IMR-90 (cell line): Measurements from ENCODE around the gene CENPS. TPM values are rescaled to one million over a fixed set of nuclear protein-coding genes. Genes with fewer than 3 reads are reported as not detected.
"Not testable (repeated sequence)": the region's sequence is repeated elsewhere in the genome, so short reads cannot be mapped to it uniquely, and the experiment has no call there.

Experiments used
- ATAC-seq: fragments of 200-7000 bp; cut with Tn5 transposase; 2 replicates; pipeline ENCODE4 v1.9.1; 2020; ENCODE audit warnings: low read depth, mild to moderate bottlenecking, moderate library complexity
- BruUV-seq: library from RNA; stranded (reverse); fragments of 400-500 nt; replicated peaks from 2 replicates; lab custom pipeline; 2021; lab: Mats Ljungman, UMichigan
- CTCF ChIA-PET: fragments of 300-600 bp; formaldehyde crosslinking; extraction: SDS; loops from one replicate; lab custom pipeline; 2021; ENCODE audit warnings: antibody characterized with exemption; lab: Yijun Ruan, JAX
- POLR2A ChIA-PET: fragments of 300-600 bp; sonication (Branson Sonifier 250); formaldehyde crosslinking; loops from one replicate; lab custom pipeline; 2022; ENCODE audit warnings: antibody characterized with exemption; ENCODE audit not compliant: unreplicated experiment; lab: Charles Lee
- DNase-seq: peaks from one replicate; pipeline ENCODE4 v3.0.0; 2013
- H2AFZ ChIP-seq: replicated peaks from 2 replicates; pipeline ENCODE3; 2013; ENCODE audit warnings: low read length, mild to moderate bottlenecking; ENCODE audit not compliant: poor library complexity
- H2AK5ac ChIP-seq: 2 replicates; pipeline ENCODE4 v1.6.1; 2013; ENCODE audit warnings: low read depth, low read length, inconsistent platforms
- H2AK9ac ChIP-seq: replicated peaks from 2 replicates; pipeline ENCODE3; 2013; ENCODE audit warnings: mild to moderate bottlenecking, low read depth, low read length, moderate library complexity; ENCODE audit not compliant: poor library complexity
- H2BK120ac ChIP-seq: 2 replicates; pipeline ENCODE4 v1.6.1; 2013; ENCODE audit warnings: low read depth, low read length, inconsistent platforms
- H2BK15ac ChIP-seq: 3 replicates; pipeline ENCODE4 v1.6.1; 2013; ENCODE audit warnings: low read depth, low read length, inconsistent platforms
- H2BK20ac ChIP-seq: 2 replicates; pipeline ENCODE4 v1.6.1; 2013; ENCODE audit warnings: low read depth, mild to moderate bottlenecking, inconsistent platforms, low read length, moderate library complexity
- H2BK5ac ChIP-seq: 2 replicates; pipeline ENCODE4 v1.6.1; 2013; ENCODE audit warnings: mild to moderate bottlenecking, low read depth, low read length, inconsistent platforms; ENCODE audit not compliant: poor library complexity, severe bottlenecking
- H3K14ac ChIP-seq: replicated peaks from 2 replicates; pipeline ENCODE4 v1.6.1; 2013; ENCODE audit warnings: low read depth, low read length, inconsistent platforms
- H3K18ac ChIP-seq: 2 replicates; pipeline ENCODE4 v1.6.1; 2013; ENCODE audit warnings: low read depth, low read length, control low read depth
- H3K23ac ChIP-seq: 2 replicates; pipeline ENCODE4 v1.6.1; 2013; ENCODE audit warnings: low read depth, low read length, inconsistent platforms
- H3K27ac ChIP-seq: 2 replicates; pipeline ENCODE4 v1.5.1; 2013; ENCODE audit warnings: mild to moderate bottlenecking, control low read depth, low read length; ENCODE audit not compliant: insufficient read depth
- H3K27me3 ChIP-seq: 2 replicates; pipeline ENCODE4 v1.6.1; 2013; ENCODE audit warnings: low read length; ENCODE audit not compliant: control insufficient read depth, insufficient read depth
- H3K36me3 ChIP-seq: 2 replicates; pipeline ENCODE4 v1.6.1; 2013; ENCODE audit warnings: low read length, mixed read lengths; ENCODE audit not compliant: control insufficient read depth, insufficient read depth
- H3K4ac ChIP-seq: 2 replicates; pipeline ENCODE4 v1.6.1; 2013; ENCODE audit warnings: low read depth, low read length, inconsistent platforms
- H3K4me1 ChIP-seq: 2 replicates; pipeline ENCODE4 v1.6.1; 2013; ENCODE audit warnings: low read length, mixed read lengths; ENCODE audit not compliant: control insufficient read depth, insufficient read depth
- H3K4me2 ChIP-seq: 2 replicates; pipeline ENCODE4 v1.6.1; 2013; ENCODE audit warnings: low read depth, mild to moderate bottlenecking, control low read depth, low read length, moderate library complexity
- H3K4me3 ChIP-seq: 2 replicates; pipeline ENCODE4 v1.5.1; 2013; ENCODE audit warnings: low read depth, mild to moderate bottlenecking, control low read depth, low read length, moderate library complexity; ENCODE audit not compliant: insufficient read depth
- H3K56ac ChIP-seq: 2 replicates; pipeline ENCODE4 v1.6.1; 2013; ENCODE audit warnings: low read length, inconsistent platforms; ENCODE audit not compliant: insufficient read depth; ENCODE audit errors: extremely low read depth
- H3K79me1 ChIP-seq, 2 experiments: 2 replicates each; pipeline ENCODE4 v1.6.1; 2013; ENCODE audit warnings: low read length in 2 of 2, inconsistent platforms in 1 of 2, low read depth in 1 of 2
- H3K9ac ChIP-seq: 2 replicates; pipeline ENCODE4 v1.6.1; 2013; ENCODE audit warnings: low read depth, low read length, control low read depth
- H3K9me1 ChIP-seq: 2 replicates; pipeline ENCODE4 v1.6.1; 2013; ENCODE audit warnings: low read length, inconsistent platforms; ENCODE audit not compliant: insufficient read depth
- H3K9me3 ChIP-seq: 2 replicates; pipeline ENCODE4 v1.6.1; 2013; ENCODE audit warnings: low read length; ENCODE audit not compliant: control insufficient read depth, insufficient read depth
- H4K20me1 ChIP-seq: 2 replicates; pipeline ENCODE4 v1.6.1; 2013; ENCODE audit warnings: low read length, inconsistent platforms; ENCODE audit not compliant: insufficient read depth
- H4K5ac ChIP-seq: 2 replicates; pipeline ENCODE4 v1.6.1; 2013; ENCODE audit warnings: mild to moderate bottlenecking, low read depth, low read length, control low read depth
- H4K8ac ChIP-seq, 2 experiments: 2 replicates each; pipeline ENCODE4 v1.6.1; 2013; ENCODE audit warnings: low read depth in 2 of 2, low read length in 2 of 2, control low read depth in 1 of 2, inconsistent platforms in 1 of 2
- H4K91ac ChIP-seq: 2 replicates; pipeline ENCODE4 v1.6.1; 2013; ENCODE audit warnings: low read depth, low read length, inconsistent platforms; ENCODE audit not compliant: insufficient read depth
- MAFK ChIP-seq: IDR thresholded peaks from 2 replicates; pipeline ENCODE4 v1.6.1; 2012; ENCODE audit warnings: low read depth, low read length, improper control_type of control experiment
- WGBS, 2 experiments: methylation state at CpG; one replicate each; pipeline versions ENCODE4 v1.1.5 to v1.1.7; 2013; ENCODE audit warnings: missing lambda C conversion rate in 2 of 2; ENCODE audit not compliant: insufficient read length in 1 of 2; ENCODE audit errors: extremely low coverage in 2 of 2; 5-methylcytosine and 5-hydroxymethylcytosine counted together
- dilution Hi-C: fragments of 300-500 bp; cut with HindIII; formaldehyde crosslinking; loops from one replicate; pipeline ENCODE4 v1.14.3; 2018; ENCODE audit warnings: low sequenced_read_pairs; ENCODE audit not compliant: unreplicated experiment
- in situ Hi-C: fragments of 300-500 bp; cut with MboI; formaldehyde crosslinking; loops from 3 replicates; pipeline ENCODE4 v1.14.3; 2019; ENCODE audit warnings: low sequenced_read_pairs, inconsistent platforms, mixed read lengths
- intact Hi-C: fragments of 100-400 bp; cut with micrococcal nuclease; formaldehyde crosslinking; loops from 2 replicates; pipeline ENCODE4 v1.10.0; 2022
- polyA plus RNA-seq, 3 experiments: library from polyadenylated mRNA; depleted of rRNA; stranded (reverse); fragments of >200 nt; gene quantifications; 2 replicates each; pipeline ENCODE4 v1.2.3, GENCODE V29; 2012; ENCODE audit warnings: low replicate concordance in 1 of 3
- total RNA-seq: library from RNA; depleted of rRNA; stranded (reverse); fragments of >200 nt; gene quantifications from 2 replicates; pipeline ENCODE4 v1.2.3, GENCODE V29; 2012

Gene CENPS
- total and polyA plus RNA-seq, 2 of the 4 experiments (the other 2 are of a cell fraction), result 9.9 to 12.3 TPM

GRCh38 chr1:10473145-10473765, 43.0 kb downstream of the CENPS start:
- 0 out of 2 replicates have a peak overlapping the region, but pooled peaks have one; percentile 44 for H4K5ac ChIP-seq
- H3K4me2 ChIP-seq, result no peak overlapping the region
- ATAC-seq (no peak), DNase-seq (no peak)
- no peak overlapping the region for H3K23ac ChIP-seq
- H3K9ac ChIP-seq, result no peak overlapping the region
- no peak overlapping the region for H2AK5ac ChIP-seq
- H3K79me1 ChIP-seq, result peaks cover 13 to 36% of the 10 kb centered on the region in 2 experiments
- no peaks in the 10 kb centered on the region for H3K27me3 ChIP-seq
- no peaks in the 10 kb centered on the region; the same call in 1 of the 2 replicates for H3K9me1 ChIP-seq
- H2AFZ ChIP-seq, result peak overlapping the region; percentile 71
- peak overlapping the region; percentile 50 to 63; a peak in 2 of 4 replicates for H4K8ac ChIP-seq
- no peak overlapping the region for H2BK120ac ChIP-seq
- peaks cover 6% of the 10 kb centered on the region for H3K36me3 ChIP-seq
- intact Hi-C loops (no loop called here), in situ Hi-C loops (no loop called here), dilution Hi-C loops (no loop called here)
- no peak overlapping the region for H2BK15ac ChIP-seq
- no peak overlapping the region for H3K56ac ChIP-seq
- H2AK9ac ChIP-seq, result no peak overlapping the region
- no peak overlapping the region for H3K4ac ChIP-seq
- TF ChIP-seq MAFK, result no peak
- H4K91ac ChIP-seq, result no peak overlapping the region
- H3K9me3 ChIP-seq, result no peaks in the 10 kb centered on the region
- no peaks in the 10 kb centered on the region; the same call in 1 of the 2 replicates for H4K20me1 ChIP-seq
- no peak overlapping the region for H2BK5ac ChIP-seq
- 72% methylated on average over 10 of the region's 23 CpGs; no CpG with 5 or more reads in 1 of the 2 experiments for WGBS, 2 experiments
- ChIA-PET POLR2A (interaction anchor here (0.6 kb wide), 1 partner anchor 1509 kb away, joined by 6 read pairs; no protein-coding TSS in a partner anchor), CTCF (no interaction called here)
- H2BK20ac ChIP-seq, result no peak overlapping the region
- no peak overlapping the region for H3K4me3 ChIP-seq
- no TSS peak for BruUV-seq
- no peak overlapping the region for H3K14ac ChIP-seq
- H3K18ac ChIP-seq, result no peak overlapping the region
- no peak overlapping the region for H3K27ac ChIP-seq
- no peaks in the 10 kb centered on the region; the same call in 1 of the 2 replicates for H3K4me1 ChIP-seq

- H3K9ac ChIP-seq, H3K18ac ChIP-seq, H4K91ac ChIP-seq, dilution Hi-C loops, H3K9me1 ChIP-seq, H3K27me3 ChIP-seq, H3K9me3 ChIP-seq, H3K36me3 ChIP-seq, DNase-seq, H3K14ac ChIP-seq, BruUV-seq, H3K27ac ChIP-seq, POLR2A ChIA-PET, H2AK5ac ChIP-seq, in situ Hi-C loops, ATAC-seq, H3K4me1 ChIP-seq, H2BK5ac ChIP-seq, H2BK120ac ChIP-seq, H2AK9ac ChIP-seq, H2BK15ac ChIP-seq, intact Hi-C loops, H4K20me1 ChIP-seq, H3K23ac ChIP-seq, H2BK20ac ChIP-seq, H3K4ac ChIP-seq, H3K56ac ChIP-seq: not testable (repeated sequence)
- CTCF ChIA-PET, result interaction anchor here (1.0 kb wide), 1 partner anchor 24 kb away, joined by 3 read pairs; the partner anchor contains the start of gene CORT
- Histone ChIP-seq H3K79me1 (peaks cover 14 to 44% of the 10 kb centered on the region in 2 experiments), H2AFZ (peak overlapping the region; percentile 96), H4K5ac (peak overlapping the region; percentile 27), H3K4me3 (peak overlapping the region; percentile 94; the same call in 1 of the 2 replicates), H3K4me2 (peak overlapping the region; percentile 53), H4K8ac (peak overlapping the region; percentile 65 to 88; a peak in 2 of 4 replicates)
- WGBS, 2 experiments, result 60% methylated on average over 1 of the region's 10 CpGs; no CpG with 5 or more reads in 1 of the 2 experiments
Measured at GRCh38 chr1:10474309-10474612, 44.0 kb downstream of the CENPS start.
